ENCODE data around the gene KCTD1.

Gene KCTD1

GRCh38 chr18:26549263-26550094 is 1.1 kb upstream of the KCTD1 start:
- no peak for DNase-seq (ENCODE audit: low spot score)

DNA sequence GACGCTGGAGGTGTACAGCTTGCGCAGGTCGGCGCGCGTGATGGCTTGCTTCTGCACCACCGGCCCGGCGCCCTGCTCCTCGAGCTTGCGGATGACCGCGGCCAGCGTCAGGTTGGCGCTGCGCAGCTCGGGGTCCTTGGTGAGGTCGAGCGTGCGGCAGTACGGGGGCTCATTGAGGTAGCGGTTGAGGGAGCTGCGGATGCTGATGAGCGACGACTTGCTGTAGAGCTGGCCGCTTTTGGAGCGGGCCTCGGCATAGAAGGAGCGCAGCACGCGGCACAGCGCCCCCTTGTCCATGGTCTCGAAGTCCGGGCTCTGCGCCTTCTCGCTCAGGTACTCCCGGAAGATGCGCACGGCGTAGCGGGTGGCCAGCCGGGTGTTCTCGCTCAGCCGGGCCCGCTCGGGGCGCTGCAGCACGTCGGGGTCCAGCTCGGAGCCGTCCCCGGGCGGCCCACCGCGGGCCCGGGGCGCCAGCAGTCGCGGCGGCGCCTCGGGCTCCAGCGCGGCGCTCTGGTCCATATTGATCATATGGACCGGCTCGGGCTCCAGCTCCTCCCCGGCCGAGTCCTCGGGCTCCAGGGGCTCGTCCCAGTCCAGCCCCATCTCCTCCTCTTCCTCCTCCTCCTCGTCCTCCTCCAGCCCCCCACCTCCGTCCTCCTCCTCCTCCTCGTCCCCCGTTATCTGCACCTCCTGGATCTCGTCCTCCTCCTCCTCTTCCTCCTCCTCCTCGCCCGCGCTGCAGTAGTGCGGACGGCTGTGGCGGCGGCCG is 523 bp downstream of the KCTD1 start:
- DNase-seq (ENCODE audit: low spot score) = no peak

GRCh38 chr18:26546875-26547645 is 1.3 kb downstream of the KCTD1 start:
- DNase-seq (ENCODE audit: low spot score) = no peak

DNA sequence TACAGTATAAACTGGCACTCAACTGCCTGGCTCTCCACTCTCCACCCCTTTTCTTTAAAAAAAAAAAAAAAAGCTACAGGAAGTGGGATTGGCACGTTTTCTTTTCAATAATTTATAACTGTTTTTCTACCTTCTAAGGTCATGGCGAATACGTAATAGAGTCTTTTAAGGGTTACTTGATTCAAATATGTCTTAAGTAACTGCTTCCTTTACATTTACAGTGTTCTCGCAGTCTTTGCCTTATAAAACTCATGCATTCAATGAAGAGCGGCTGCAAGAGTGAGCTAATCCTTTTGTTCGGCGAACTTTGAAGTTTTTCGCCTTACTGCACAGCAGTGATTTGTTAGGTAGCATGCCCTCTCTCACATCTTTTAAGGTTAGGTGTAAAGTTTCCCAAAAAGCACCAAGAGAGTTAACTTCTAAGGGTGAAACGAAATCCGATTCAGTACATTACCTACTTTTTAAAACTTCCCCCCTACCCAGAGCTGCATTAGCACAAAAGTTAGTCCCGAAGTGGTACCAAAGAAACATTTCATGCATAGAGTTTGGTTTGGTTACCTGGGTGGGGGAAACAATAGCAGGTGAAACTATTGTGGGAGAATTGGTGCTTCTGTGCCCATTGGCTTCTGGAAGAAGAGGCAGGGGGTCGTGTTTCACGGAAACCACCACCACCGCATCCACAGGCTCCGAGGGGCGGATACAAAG is 2.0 kb downstream of the KCTD1 start:
- no peak for DNase-seq (ENCODE audit: low spot score)

- DNase-seq (ENCODE audit: low spot score) = no peak
Observed at GRCh38 chr18:26545335-26546123, 2.8 kb downstream of the KCTD1 start.

DNA sequence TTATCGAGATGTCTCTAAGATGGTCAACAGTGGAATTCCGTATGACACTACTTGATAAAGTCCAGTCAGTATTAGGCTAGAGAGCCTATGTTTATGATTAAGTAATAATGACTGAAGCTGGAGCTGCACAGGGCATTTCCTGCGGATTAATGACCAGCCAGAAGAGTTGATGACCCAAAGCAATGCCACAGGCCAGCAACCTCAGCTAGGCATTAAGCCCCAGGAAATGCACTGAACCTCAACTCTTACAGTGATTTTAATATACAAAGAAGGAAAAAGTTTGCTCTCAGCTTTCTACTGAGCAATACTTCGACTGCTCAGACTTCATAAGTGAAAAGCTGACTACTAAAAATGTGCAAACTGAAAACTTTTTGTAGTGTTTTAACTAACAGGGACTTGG is 3.9 kb downstream of the KCTD1 start:
- DNase-seq (ENCODE audit: low spot score) = no peak

- no peak for DNase-seq (ENCODE audit: low spot score)
Observed at GRCh38 chr18:26543373-26543772, 5.0 kb downstream of the KCTD1 start.

DNA sequence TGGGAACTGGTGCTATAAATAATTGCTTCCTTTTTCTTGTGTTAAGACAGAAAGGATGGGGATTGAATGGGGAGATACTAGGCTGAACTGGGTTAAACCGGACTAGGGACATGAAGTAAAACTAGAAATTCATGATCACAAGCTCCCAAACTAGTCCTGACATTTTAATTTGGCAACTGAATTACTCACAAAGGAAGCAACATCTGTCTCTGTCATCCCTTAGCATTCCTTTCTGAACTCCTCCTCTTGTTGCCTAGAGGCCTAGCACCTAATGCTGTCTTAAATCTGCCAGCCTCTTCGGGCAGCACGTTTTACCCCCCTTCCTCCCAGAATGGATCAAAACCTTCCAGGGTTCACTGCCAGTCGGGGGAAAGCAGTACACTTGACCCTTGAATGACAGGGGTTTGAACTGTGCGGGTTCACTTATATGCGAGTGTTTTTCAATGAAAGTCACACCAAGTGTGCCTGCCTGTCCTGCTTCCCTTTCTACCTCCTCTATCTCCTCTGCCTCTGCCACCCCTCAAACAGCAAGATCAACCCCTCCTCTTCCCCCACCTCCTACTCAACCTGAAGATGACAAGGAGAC is 8.2 kb downstream of the KCTD1 start:
- no peak for DNase-seq (ENCODE audit: low spot score)

DNA sequence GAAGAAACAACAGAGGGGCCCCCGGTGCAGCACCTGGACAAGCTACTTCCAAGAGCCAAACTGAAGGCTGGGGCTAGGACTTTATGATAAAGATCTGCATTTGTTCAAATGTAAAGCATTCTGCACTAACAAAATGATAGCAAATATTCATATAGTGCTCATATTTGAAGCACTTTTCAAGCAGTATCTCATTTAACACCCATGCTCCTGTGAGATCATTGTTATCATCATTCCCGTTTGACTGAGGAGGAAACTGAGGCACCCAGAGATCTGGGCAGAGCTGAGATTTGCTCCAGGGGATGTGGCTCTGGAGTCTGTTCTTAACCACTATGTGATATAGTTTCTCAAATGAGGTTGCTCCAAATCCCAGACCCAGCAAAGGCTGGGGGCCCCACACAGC is 9.8 kb downstream of the KCTD1 start:
- no peak for DNase-seq (ENCODE audit: low spot score)

DNA sequence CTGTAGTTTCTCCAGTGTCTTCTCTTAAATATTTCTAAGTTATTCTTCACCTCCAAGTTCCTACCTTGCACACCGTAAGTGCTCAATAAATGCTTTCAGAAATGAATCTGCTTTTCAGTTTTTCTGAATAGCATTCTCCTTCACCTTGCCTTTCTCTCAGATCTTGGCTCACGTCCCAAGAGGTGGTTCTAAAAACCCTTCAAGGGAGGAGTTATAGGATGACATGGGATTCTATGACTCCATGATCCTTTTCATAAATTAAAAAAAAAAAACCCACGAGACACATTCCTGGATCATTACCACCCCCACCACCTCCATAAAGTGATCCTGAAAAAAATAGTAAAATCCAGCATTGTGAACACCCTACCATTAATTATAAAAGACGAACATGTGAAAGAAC is 11.7 kb downstream of the KCTD1 start:
- DNase-seq (ENCODE audit: low spot score) = no peak

- no peak for DNase-seq (ENCODE audit: low spot score)
Observed at GRCh38 chr18:26536032-26536431, 12.3 kb downstream of the KCTD1 start.

DNA sequence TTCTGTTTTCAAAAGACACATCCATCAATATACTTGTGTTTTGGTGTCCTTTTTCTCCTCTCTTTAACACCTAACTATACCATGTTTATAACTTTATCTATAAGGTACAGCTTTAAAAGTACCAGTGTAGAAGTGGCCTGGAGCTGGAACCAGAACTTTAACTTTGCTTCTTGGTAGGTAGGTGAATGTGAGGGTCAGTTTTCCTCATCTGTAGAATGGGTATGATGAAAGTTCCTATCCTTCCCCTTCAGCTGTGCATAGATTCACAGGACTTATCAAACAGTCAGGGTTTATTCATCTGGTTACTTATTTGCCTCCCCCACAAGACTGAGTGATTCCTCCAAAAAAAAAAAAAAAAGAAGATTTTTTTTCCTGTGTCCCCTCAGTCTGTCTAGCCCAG is 12.7 kb downstream of the KCTD1 start:
- no peak for DNase-seq (ENCODE audit: low spot score)

- no peak for DNase-seq (ENCODE audit: low spot score)
Observed at GRCh38 chr18:26532367-26533340, 15.7 kb downstream of the KCTD1 start.

DNA sequence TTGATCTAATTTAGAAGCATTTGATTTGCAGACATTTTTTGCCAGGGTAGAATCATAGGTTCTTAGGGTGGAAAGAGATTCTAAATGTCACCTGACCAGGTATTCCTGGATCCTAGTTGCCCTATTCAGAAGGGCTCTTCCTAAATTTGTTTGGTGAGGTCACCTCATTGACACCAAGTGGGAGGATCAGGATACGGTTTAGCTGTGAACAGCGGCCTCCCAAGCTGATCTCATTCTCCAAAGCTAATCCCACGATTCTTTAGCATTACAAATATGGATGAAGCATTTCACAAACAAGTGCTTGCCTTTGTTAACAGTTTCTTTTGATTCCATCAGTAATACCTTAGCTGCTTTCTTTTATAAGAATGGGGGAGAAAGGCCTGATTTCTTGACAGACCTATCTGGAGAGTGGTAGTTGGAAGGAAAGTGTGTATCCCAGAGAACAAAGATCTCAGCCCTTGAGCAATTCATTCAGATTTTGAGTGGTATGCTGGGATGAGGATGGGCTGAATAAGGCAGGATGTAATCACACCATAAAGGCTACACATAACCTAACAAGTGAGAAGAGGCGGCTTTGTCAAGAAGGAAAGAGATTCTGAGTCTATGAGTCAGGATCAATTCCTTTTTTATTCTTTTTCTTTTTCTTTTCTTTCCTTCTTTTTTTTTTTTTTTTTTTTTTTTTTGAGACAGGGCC is 16.6 kb downstream of the KCTD1 start:
- DNase-seq (ENCODE audit: low spot score) = no peak

DNA sequence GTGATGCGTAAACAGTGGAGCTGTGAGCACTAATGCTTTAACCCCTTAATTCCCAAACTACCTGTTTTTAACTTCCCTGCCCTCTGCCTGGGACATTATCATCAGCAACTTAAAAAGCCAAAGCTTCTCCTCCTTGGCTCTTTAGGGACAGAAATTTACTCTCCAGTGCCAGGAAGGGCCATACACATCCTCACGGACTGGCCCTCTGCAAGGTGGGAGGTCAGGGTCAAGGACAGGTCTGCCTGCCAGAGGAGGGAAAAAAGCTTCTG is 21.5 kb downstream of the KCTD1 start:
- no peak for DNase-seq (ENCODE audit: low spot score)

DNA sequence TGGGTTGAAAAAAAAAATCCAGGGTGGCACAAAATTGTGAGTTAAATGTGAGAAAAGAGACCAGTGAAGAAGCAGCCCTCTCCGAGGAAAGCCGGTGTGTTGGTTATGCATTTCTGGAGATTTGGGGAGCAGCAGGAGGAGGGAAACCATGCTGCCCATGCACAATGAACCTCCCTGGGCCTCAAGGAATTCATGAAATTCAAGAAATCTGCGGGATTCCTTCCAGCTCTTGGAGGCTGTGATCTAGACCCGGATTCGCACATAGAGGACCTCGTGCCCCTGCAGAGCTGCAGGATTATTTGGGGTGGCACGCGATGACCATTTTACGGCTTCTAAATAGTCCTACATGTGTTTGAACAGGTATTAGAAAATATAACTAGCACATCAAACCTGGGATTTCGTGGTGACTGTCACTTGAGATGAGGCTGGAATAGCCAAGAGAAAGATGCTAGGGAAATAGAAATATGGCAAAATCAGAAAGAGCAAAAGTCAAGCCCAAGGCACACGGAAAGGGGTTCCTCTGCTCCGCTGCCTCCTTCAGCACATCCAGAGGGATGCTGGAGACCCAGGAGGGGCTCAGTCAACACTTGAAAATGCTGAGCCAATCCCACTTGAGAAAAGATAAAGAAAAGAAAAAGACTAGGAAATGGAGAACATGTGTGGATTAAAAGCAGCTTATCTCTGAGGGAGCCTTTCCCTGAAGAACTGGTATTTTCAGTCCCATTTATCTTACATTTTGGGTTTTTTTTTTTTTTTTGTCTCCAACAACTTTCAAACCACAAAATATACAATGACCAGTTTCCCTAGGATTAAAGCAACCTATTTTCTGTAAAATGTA is 22.0 kb downstream of the KCTD1 start:
- no peak for DNase-seq (ENCODE audit: low spot score)

GRCh38 chr18:26524504-26525351 is 23.6 kb downstream of the KCTD1 start:
- no peak for DNase-seq (ENCODE audit: low spot score)
